Ramos (cell line): ENCODE measurements around the gene CHST11.

ENCODE experiments used
- in situ Hi-C: fragments of 300-500 bp; cut with MboI; formaldehyde crosslinking; loops from one replicate; pipeline ENCODE4 v1.14.3; 2022; ENCODE audit warnings: low sequenced_read_pairs; ENCODE audit not compliant: unreplicated experiment

CHST11 gene

GRCh38 chr12:104701756-104702155, 245.0 kb downstream of the CHST11 start:
- in situ Hi-C loops: no loop called here

- in situ Hi-C loops: no loop called here
Measured at GRCh38 chr12:104702565-104703139, 245.9 kb downstream of the CHST11 start.

- in situ Hi-C loops: no loop called here
Measured at GRCh38 chr12:104703372-104703771, 246.6 kb downstream of the CHST11 start.

- in situ Hi-C loops: no loop called here
Measured at GRCh38 chr12:104704224-104704779, 247.6 kb downstream of the CHST11 start.

- in situ Hi-C loops: no loop called here
Measured at GRCh38 chr12:104707194-104707593, 250.4 kb downstream of the CHST11 start.

GRCh38 chr12:104707794-104708558, 251.2 kb downstream of the CHST11 start:
- in situ Hi-C loops: no loop called here

- in situ Hi-C loops: no loop called here
Measured at GRCh38 chr12:104708891-104709290, 252.1 kb downstream of the CHST11 start.

- in situ Hi-C loops: no loop called here
Measured at GRCh38 chr12:104709692-104710435, 253.1 kb downstream of the CHST11 start.

- in situ Hi-C loops: no loop called here
Measured at GRCh38 chr12:104710940-104711689, 254.4 kb downstream of the CHST11 start.

GRCh38 chr12:104712477-104712876, 255.7 kb downstream of the CHST11 start:
- in situ Hi-C loops: no loop called here

GRCh38 chr12:104712968-104713367, 256.2 kb downstream of the CHST11 start:
- in situ Hi-C loops: no loop called here

- in situ Hi-C loops: no loop called here
Measured at GRCh38 chr12:104713444-104713843, 256.7 kb downstream of the CHST11 start.

- in situ Hi-C loops: no loop called here
Measured at GRCh38 chr12:104714369-104714768, 257.6 kb downstream of the CHST11 start.

- in situ Hi-C loops: no loop called here
Measured at GRCh38 chr12:104716172-104716571, 259.4 kb downstream of the CHST11 start.

- in situ Hi-C loops: no loop called here
Measured at GRCh38 chr12:104718304-104718929, 261.7 kb downstream of the CHST11 start.

GRCh38 chr12:104719700-104720338, 263.1 kb downstream of the CHST11 start:
- in situ Hi-C loops: no loop called here

- in situ Hi-C loops: no loop called here
Measured at GRCh38 chr12:104720339-104721038, 263.7 kb downstream of the CHST11 start.

- in situ Hi-C loops: no loop called here
Measured at GRCh38 chr12:104721039-104721405, 264.3 kb downstream of the CHST11 start.

GRCh38 chr12:104721936-104722335, 265.2 kb downstream of the CHST11 start:
- in situ Hi-C loops: no loop called here
